Liver (tissue), 3 donors: ENCODE measurements around the gene GGTLC3.
"Not testable (repeated sequence)": the region's sequence is repeated elsewhere in the genome, so short reads cannot be mapped to it uniquely, and the experiment has no call there.

Source experiments
- ATF3 ChIP-seq: IDR thresholded peaks from 2 replicates; pipeline ENCODE4 v1.6.1; 2016; ENCODE audit warnings: antibody characterized with exemption
- CTCF ChIP-seq: fragments of 150-350 bp; IDR thresholded peaks from 2 replicates; pipeline ENCODE4 v1.5.1; 2017; ENCODE audit warnings: improper control_type of control experiment, low read depth, low read length; ENCODE audit not compliant: missing input control
- FOXA1 ChIP-seq: IDR thresholded peaks from 2 replicates; pipeline ENCODE4 v1.6.1; 2016; ENCODE audit warnings: antibody characterized with exemption
- MAX ChIP-seq: IDR thresholded peaks from 2 replicates; pipeline ENCODE4 v1.6.1; 2016; ENCODE audit warnings: antibody characterized with exemption
- REST ChIP-seq: IDR thresholded peaks from 2 replicates; pipeline ENCODE4 v1.6.1; 2016; ENCODE audit warnings: antibody characterized with exemption, mild to moderate bottlenecking
- RXRA ChIP-seq, 2 donors: IDR thresholded peaks; 2 replicates each; pipeline ENCODE4 v1.6.1; 2017 to 2018; ENCODE audit warnings: antibody characterized with exemption in 2 of 2, mild to moderate bottlenecking in 1 of 2
- SP1 ChIP-seq: IDR thresholded peaks from 2 replicates; pipeline ENCODE4 v1.6.1; 2018; ENCODE audit warnings: antibody characterized with exemption, mild to moderate bottlenecking
- TAF1 ChIP-seq: conservative IDR thresholded peaks from 2 replicates; pipeline ENCODE4 v1.6.1; 2016; ENCODE audit warnings: antibody characterized with exemption, mild to moderate bottlenecking
- YY1 ChIP-seq: IDR thresholded peaks from 2 replicates; pipeline ENCODE4 v1.6.1; 2016; ENCODE audit warnings: antibody characterized with exemption, mild to moderate bottlenecking
- ZBTB33 ChIP-seq: IDR thresholded peaks from 2 replicates; pipeline ENCODE4 v1.6.1; 2016; ENCODE audit warnings: antibody characterized with exemption
- donor health status: healthy.
- donor health status: healthy.

- TF ChIP-seq FOXA1; CTCF; YY1; ZBTB33; RXRA (IDR thresholded peaks at IDR 0.05); MAX; TAF1; REST; ATF3; SP1: not testable (repeated sequence)
These were observed 21.7 kb downstream of the GGTLC3 start for GRCh38 chr22:18496227-18496626.
